Mesendoderm (in vitro differentiated cells): Measurements from ENCODE around the gene SPTLC2.

Experiments
- DNase-seq: peaks from one replicate; pipeline ENCODE4 v3.0.0; 2013
- H2AK5ac ChIP-seq: 2 replicates; pipeline ENCODE4 v1.6.1; 2013; ENCODE audit warnings: low read length, inconsistent platforms
- H2BK120ac ChIP-seq: 2 replicates; pipeline ENCODE4 v1.6.1; 2013; ENCODE audit warnings: low read depth, mild to moderate bottlenecking, low read length, moderate library complexity, mixed read lengths
- H2BK15ac ChIP-seq: replicated peaks from 2 replicates; pipeline ENCODE4 v1.6.1; 2013; ENCODE audit warnings: low read depth, mild to moderate bottlenecking, moderate library complexity
- H2BK5ac ChIP-seq: 2 replicates; pipeline ENCODE4 v1.6.1; 2013; ENCODE audit warnings: low read length, inconsistent platforms
- H3K18ac ChIP-seq: 2 replicates; pipeline ENCODE4 v1.6.1; 2013; ENCODE audit warnings: mild to moderate bottlenecking, low read length, mixed read lengths
- H3K23ac ChIP-seq: one replicate; pipeline ENCODE4 v1.6.1; 2013; ENCODE audit warnings: low read length
- H3K27ac ChIP-seq: 2 replicates; pipeline ENCODE4 v1.5.1; 2013; ENCODE audit warnings: low read depth, mild to moderate bottlenecking, inconsistent platforms, low read length, moderate library complexity
- H3K27me3 ChIP-seq: 2 replicates; pipeline ENCODE4 v1.6.1; 2013; ENCODE audit warnings: low read length, control low read depth, mild to moderate bottlenecking, inconsistent platforms; ENCODE audit not compliant: insufficient read depth, poor library complexity
- H3K36me3 ChIP-seq: 2 replicates; pipeline ENCODE4 v1.6.1; 2013; ENCODE audit warnings: low read length, inconsistent platforms; ENCODE audit not compliant: control insufficient read depth, insufficient read depth
- H3K4ac ChIP-seq: one replicate; pipeline ENCODE4 v1.6.1; 2013; ENCODE audit warnings: low read depth, mild to moderate bottlenecking, low read length, moderate library complexity
- H3K4me1 ChIP-seq: 2 replicates; pipeline ENCODE4 v1.6.1; 2013; ENCODE audit warnings: low read depth, low read length, inconsistent platforms; ENCODE audit not compliant: control insufficient read depth
- H3K4me2 ChIP-seq: 2 replicates; pipeline ENCODE4 v1.6.1; 2013; ENCODE audit warnings: low read length
- H3K4me3 ChIP-seq: 2 replicates; pipeline ENCODE4 v1.5.1; 2013; ENCODE audit warnings: mild to moderate bottlenecking, low read length
- H3K56ac ChIP-seq: one replicate; pipeline ENCODE4 v1.6.1; 2013; ENCODE audit warnings: low read length
- H3K79me1 ChIP-seq: 2 replicates; pipeline ENCODE4 v1.6.1; 2013; ENCODE audit warnings: low read length, inconsistent platforms
- H3K79me2 ChIP-seq: 2 replicates; pipeline ENCODE4 v1.6.1; 2013; ENCODE audit warnings: mild to moderate bottlenecking, low read length; ENCODE audit not compliant: control insufficient read depth, insufficient read depth
- H3K9ac ChIP-seq: 2 replicates; pipeline ENCODE4 v1.6.1; 2013; ENCODE audit warnings: low read length, inconsistent platforms
- H4K5ac ChIP-seq: one replicate; pipeline ENCODE4 v1.6.1; 2013; ENCODE audit warnings: low read length
- H4K8ac ChIP-seq: one replicate; pipeline ENCODE4 v1.6.1; 2013; ENCODE audit warnings: low read depth, mild to moderate bottlenecking, control low read depth, low read length, moderate library complexity
- WGBS: extraction: QIAGEN DNeasy Blood & Tissue Kit; methylation state at CpG from one replicate; pipeline ENCODE4 v1.1.7; 2013; ENCODE audit warnings: low lambda C conversion rate, missing lambda C conversion rate; ENCODE audit not compliant: insufficient coverage; ENCODE audit errors: extremely low coverage; 5-methylcytosine and 5-hydroxymethylcytosine counted together

The SPTLC2 gene

DNA sequence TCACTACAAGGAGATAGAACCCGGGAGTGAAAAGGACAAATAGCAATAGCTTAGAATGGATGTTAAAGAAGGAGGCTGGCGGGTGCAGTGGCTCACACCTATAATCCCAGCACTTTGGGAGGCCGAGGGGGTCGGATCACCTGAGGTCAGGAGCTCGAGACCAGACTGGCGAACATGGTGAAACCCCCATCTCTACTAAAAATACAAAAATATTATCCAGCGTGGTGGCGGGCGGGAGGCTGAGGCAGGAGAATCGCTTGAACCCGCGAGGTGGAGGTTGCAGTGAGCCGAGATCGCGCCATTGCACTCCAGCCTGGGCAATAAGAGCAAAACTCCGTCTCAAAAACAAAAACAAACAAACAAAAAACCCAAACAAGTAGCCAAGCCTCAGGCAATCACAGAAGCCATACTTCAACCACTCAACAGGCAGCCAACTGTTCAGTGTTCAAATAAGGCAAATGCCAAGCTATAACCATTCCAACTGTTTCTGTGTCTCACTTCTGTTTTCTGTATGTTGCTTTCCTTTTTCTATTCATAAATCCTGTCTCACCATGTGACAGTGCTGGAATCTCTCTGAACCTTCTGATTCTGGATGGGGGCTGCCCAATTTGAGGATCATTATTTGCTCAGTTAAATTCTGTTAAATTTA lies 3.9 kb upstream of the SPTLC2 start:
- no peak overlapping the region for H4K5ac ChIP-seq
- no peak overlapping the region for H2AK5ac ChIP-seq
- no peak overlapping the region for H3K18ac ChIP-seq
- no peaks in the 10 kb centered on the region for H3K79me1 ChIP-seq
- no CpG with 5 or more reads among the region's 16 CpGs for WGBS
- H3K27ac ChIP-seq: no peak overlapping the region
- no peaks in the 10 kb centered on the region for H3K4me1 ChIP-seq
- DNase-seq: no peak
- no peak overlapping the region for H3K9ac ChIP-seq
- H3K4ac ChIP-seq: no peak overlapping the region
- no peak overlapping the region for H2BK5ac ChIP-seq
- H3K27me3 ChIP-seq: no peaks in the 10 kb centered on the region
- no peak overlapping the region for H2BK120ac ChIP-seq
- H3K36me3 ChIP-seq: no peaks in the 10 kb centered on the region
- no peak overlapping the region for H3K23ac ChIP-seq
- no peak overlapping the region for H3K4me3 ChIP-seq
- no peak overlapping the region for H4K8ac ChIP-seq
- no peak overlapping the region for H2BK15ac ChIP-seq
- H3K79me2 ChIP-seq: peaks cover 3% of the 10 kb centered on the region
- H3K4me2 ChIP-seq: no peak overlapping the region
- no peak overlapping the region for H3K56ac ChIP-seq

DNA sequence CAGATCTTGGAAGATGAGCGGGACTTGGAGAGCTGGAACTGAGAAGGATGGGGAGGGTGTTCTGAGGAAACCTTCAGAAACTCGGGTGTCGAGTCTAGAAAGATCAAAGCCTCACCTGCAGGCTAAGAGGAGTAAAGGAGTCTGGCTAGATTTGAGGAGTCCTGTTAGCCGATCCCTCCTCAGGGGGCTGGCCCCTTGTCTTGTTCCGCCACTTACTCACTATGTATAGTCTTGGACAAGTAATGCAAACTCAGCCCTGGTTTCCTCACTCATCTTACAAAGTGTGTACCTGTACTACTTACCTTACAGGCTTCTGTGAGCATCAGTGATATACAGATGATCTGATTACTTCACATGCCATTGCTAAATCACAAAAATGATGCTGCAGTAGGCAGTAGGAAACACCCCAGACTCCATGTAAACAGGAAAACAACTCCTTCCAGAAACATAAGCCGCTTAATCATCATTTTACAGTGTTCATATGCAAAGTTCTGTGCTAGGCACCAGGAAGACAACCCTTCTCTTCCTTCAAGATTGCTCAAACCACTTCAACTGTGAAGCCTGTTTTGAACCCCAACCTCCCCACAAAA lies 2.0 kb upstream of the SPTLC2 start:
- no peak overlapping the region for H3K56ac ChIP-seq
- H3K4me1 ChIP-seq: peaks cover 2% of the 10 kb centered on the region
- no peak overlapping the region for H3K18ac ChIP-seq
- H3K27ac ChIP-seq: no peak overlapping the region
- H3K23ac ChIP-seq: no peak overlapping the region
- no peak for DNase-seq
- no peak overlapping the region for H2BK5ac ChIP-seq
- no peak overlapping the region for H2BK15ac ChIP-seq
- H3K79me1 ChIP-seq: peaks cover 2% of the 10 kb centered on the region
- H4K8ac ChIP-seq: no peak overlapping the region
- H2BK120ac ChIP-seq: no peak overlapping the region
- no peak overlapping the region for H2AK5ac ChIP-seq
- H3K4ac ChIP-seq: no peak overlapping the region
- no peaks in the 10 kb centered on the region for H3K36me3 ChIP-seq
- no CpG with 5 or more reads among the region's 6 CpGs for WGBS
- peaks cover 10% of the 10 kb centered on the region for H3K79me2 ChIP-seq
- no peak overlapping the region for H4K5ac ChIP-seq
- H3K4me3 ChIP-seq: no peak overlapping the region
- no peak overlapping the region for H3K9ac ChIP-seq
- no peak overlapping the region for H3K4me2 ChIP-seq
- H3K27me3 ChIP-seq: no peaks in the 10 kb centered on the region

DNA sequence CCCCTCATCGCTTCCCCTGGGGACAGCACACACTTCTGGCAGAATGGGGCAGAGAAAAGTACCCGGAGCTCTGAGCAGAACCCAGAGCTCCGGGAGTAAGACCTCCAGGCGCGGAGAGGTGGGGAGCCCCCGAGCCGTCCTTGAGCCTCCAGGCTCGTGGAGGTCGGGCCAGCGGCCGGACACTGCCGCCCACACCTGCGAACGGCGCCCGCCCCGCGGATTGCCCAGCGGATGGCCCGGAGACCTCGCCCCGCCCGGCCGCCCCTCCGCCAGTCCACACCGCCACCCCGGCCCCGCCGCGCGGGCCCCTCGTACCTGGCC lies 344 bp downstream of the SPTLC2 start:
- Histone ChIP-seq H3K4ac (peak overlapping the region; percentile 81), H2AK5ac (no peak overlapping the region), H4K8ac (peak overlapping the region; percentile 65), H3K79me1 (peaks cover 5% of the 10 kb centered on the region), H3K79me2 (peaks cover 18% of the 10 kb centered on the region), H3K27ac (peak overlapping the region; percentile 85), H3K4me2 (peak overlapping the region; percentile 80), H3K23ac (peak overlapping the region; percentile 100), H2BK120ac (peak overlapping the region; percentile 19), H3K36me3 (no peaks in the 10 kb centered on the region), H3K27me3 (no peaks in the 10 kb centered on the region), H3K4me3 (peak overlapping the region; percentile 88), H3K56ac (peak overlapping the region; percentile 97), H4K5ac (no peak overlapping the region), H2BK5ac (no peak overlapping the region), H3K18ac (peak overlapping the region; percentile 68), H2BK15ac (no peak overlapping the region), H3K9ac (peak overlapping the region; percentile 91), H3K4me1 (peaks cover 5% of the 10 kb centered on the region)
- WGBS: no CpG with 5 or more reads among the region's 32 CpGs
- DNase-seq: no peak

DNA sequence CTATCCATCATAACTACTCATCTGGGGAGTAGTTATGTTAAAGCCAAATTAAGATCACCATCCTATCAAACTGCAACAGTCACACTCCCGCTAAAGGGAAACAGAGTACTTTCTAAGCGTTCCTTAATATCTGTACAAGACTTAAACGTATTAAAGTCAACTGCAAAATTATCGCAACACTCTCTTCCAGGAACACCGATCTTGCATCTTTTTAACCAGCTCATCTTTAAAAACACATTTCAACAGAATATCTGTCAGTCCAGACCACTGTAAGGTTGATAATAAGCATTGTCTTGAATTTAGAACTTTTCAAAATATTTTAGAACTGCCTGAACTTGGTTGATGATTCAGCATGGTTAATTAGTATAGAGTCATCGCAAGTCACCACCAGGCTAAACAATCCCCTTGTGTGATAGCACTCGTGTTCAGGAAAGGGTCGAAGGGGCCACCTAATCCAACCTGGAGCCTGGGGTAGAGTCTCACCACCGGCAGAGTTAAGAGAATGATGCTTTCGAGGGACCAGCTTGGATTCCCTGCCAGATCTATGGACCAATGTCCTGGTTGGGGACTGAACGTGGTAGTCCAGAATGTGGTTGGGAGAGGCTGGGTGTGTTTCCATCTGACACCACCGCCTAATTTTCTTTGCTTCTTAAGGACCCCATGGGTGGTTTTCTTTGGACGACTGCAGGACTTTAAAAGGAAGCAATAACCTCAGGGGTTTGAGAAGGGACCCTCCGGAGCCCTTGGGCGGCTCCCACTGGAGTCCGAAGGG lies 890 bp downstream of the SPTLC2 start:
- H3K79me2 ChIP-seq: peaks cover 20% of the 10 kb centered on the region
- peaks cover 5% of the 10 kb centered on the region for H3K79me1 ChIP-seq
- peak overlapping the region; percentile 80 for H3K4me2 ChIP-seq
- H3K27ac ChIP-seq: peak overlapping the region; percentile 85
- peak overlapping the region; percentile 60 for H3K4ac ChIP-seq
- peak overlapping the region; percentile 68 for H3K18ac ChIP-seq
- peak overlapping the region; percentile 88 for H3K4me3 ChIP-seq
- peaks cover 5% of the 10 kb centered on the region for H3K4me1 ChIP-seq
- H2BK5ac ChIP-seq: no peak overlapping the region
- peak; percentile 40 for DNase-seq
- H4K8ac ChIP-seq: peak overlapping the region; percentile 65
- peak overlapping the region; percentile 91 for H3K9ac ChIP-seq
- H2AK5ac ChIP-seq: no peak overlapping the region
- no peak overlapping the region for H2BK120ac ChIP-seq
- H2BK15ac ChIP-seq: no peak overlapping the region
- no CpG with 5 or more reads among the region's 16 CpGs for WGBS
- no peak overlapping the region for H4K5ac ChIP-seq
- no peaks in the 10 kb centered on the region for H3K36me3 ChIP-seq
- no peak overlapping the region for H3K23ac ChIP-seq
- H3K27me3 ChIP-seq: no peaks in the 10 kb centered on the region
- peak overlapping the region; percentile 97 for H3K56ac ChIP-seq

DNA sequence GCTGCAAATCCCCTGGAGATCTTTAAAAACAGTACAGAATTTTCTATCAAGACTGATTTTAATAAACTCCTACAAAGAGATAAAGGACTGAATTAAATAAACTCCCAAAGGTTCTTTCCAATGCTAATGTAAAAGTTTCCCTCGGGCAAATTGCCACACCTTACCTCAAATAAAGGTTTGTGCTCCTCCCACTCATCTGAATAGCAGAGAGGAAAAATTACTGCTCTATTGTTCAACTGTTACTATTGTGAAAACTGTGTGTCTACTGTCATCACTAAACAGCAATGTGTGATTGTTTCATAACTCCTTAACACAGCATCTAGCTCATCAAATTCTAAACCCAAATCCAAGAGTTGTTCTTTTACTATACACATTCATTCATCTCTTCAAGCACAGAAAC lies 3.2 kb downstream of the SPTLC2 start:
- H3K9ac ChIP-seq: no peak overlapping the region
- no peak overlapping the region for H3K23ac ChIP-seq
- no peak overlapping the region for H2AK5ac ChIP-seq
- H3K56ac ChIP-seq: no peak overlapping the region
- H3K27ac ChIP-seq: no peak overlapping the region
- no peak overlapping the region for H3K18ac ChIP-seq
- H3K4me2 ChIP-seq: no peak overlapping the region
- peaks cover 27% of the 10 kb centered on the region for H3K79me2 ChIP-seq
- H3K79me1 ChIP-seq: peaks cover 6% of the 10 kb centered on the region
- no peak overlapping the region for H2BK5ac ChIP-seq
- no peaks in the 10 kb centered on the region for H3K36me3 ChIP-seq
- H3K4ac ChIP-seq: no peak overlapping the region
- H3K27me3 ChIP-seq: no peaks in the 10 kb centered on the region
- H3K4me1 ChIP-seq: peaks cover 6% of the 10 kb centered on the region
- H2BK120ac ChIP-seq: no peak overlapping the region
- no peak overlapping the region for H2BK15ac ChIP-seq
- no CpG with 5 or more reads among the region's 1 CpG for WGBS
- DNase-seq: no peak
- H4K8ac ChIP-seq: no peak overlapping the region
- H4K5ac ChIP-seq: no peak overlapping the region
- no peak overlapping the region for H3K4me3 ChIP-seq
